Left ventricle myocardium superior (tissue), 1 donor: ENCODE data around the gene JMJD8. TPM values are rescaled to one million over a fixed set of nuclear protein-coding genes. Genes with fewer than 3 reads are reported as not detected.

ENCODE experiments used
- ATAC-seq: fragments of 200-7000 bp; cut with Tn5 transposase; one replicate; pipeline ENCODE4 v1.9.1; 2020; ENCODE audit warnings: mild to moderate bottlenecking, moderate library complexity
- DNase-seq: peaks from one replicate; pipeline ENCODE4 v3.0.0-alpha.2; 2020
- intact Hi-C: fragments of 100-400 bp; cut with micrococcal nuclease; formaldehyde crosslinking; loops from one replicate; pipeline ENCODE4 v1.11.0; 2022
- total RNA-seq: library from RNA; stranded (reverse); fragmentation: NEBNext Ultra II Directional; extraction: Animal tissue kit (Norgen Biotek cat#: 25700); gene quantifications from one replicate; pipeline ENCODE4 v1.2.1, GENCODE V29; 2021
- donor health status: DM: no; HTN: yes; CAD: no; lungs with severe emphysema.

Gene JMJD8
- total RNA-seq, 1 donor from 2014 or later = 49.0 TPM

DNA sequence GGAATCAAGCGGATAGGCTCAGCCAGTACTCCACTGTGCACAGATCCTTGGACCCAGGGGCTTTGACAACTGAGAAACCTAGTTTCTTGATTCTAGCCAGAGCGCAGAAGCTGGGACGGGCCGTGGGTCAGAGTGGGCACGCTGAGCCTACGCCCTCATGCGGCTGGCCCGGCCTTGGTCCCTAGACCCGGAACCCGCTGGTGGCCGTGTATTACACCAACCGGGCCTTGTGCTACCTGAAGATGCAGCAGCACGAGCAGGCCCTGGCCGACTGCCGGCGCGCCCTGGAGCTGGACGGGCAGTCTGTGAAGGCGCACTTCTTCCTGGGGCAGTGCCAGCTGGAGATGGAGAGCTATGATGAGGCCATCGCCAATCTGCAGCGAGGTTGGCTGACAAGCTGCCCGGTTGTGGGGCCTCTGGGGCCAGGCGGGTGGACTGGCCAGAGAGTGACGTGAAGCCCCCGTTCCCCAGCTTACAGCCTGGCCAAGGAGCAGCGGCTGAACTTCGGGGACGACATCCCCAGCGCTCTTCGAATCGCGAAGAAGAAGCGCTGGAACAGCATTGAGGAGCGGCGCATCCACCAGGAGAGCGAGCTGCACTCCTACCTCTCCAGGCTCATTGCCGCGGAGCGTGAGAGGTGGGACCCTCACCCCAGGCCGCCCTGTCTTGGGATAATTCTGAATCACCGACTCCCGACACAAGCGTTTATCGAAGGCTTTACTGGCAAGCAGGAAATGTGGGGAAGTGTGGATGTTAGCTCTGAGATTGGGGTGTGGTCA lies 3.0 kb downstream of the JMJD8 start:
- DNase-seq (peak; percentile 67), ATAC-seq (no peak)
- intact Hi-C loops = no loop called here

DNA sequence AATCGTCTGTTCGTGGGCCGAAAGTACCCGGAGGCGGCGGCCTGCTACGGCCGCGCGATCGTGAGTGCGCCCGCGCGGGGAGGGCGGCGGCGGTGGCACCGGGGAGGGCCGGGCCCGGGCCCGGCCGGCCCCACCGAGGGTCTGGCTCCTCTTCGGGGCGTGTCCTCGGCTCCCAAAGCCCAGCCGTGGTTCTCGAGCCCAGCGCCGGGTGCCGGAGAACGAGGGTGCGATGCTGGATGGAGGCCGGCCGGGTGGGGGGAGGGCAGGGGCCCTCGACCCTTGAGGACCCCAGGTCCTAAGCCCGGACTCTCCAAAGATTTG lies 3.5 kb downstream of the JMJD8 start:
- ATAC-seq = no peak
- intact Hi-C loops = no loop called here
- DNase-seq = no peak

DNA sequence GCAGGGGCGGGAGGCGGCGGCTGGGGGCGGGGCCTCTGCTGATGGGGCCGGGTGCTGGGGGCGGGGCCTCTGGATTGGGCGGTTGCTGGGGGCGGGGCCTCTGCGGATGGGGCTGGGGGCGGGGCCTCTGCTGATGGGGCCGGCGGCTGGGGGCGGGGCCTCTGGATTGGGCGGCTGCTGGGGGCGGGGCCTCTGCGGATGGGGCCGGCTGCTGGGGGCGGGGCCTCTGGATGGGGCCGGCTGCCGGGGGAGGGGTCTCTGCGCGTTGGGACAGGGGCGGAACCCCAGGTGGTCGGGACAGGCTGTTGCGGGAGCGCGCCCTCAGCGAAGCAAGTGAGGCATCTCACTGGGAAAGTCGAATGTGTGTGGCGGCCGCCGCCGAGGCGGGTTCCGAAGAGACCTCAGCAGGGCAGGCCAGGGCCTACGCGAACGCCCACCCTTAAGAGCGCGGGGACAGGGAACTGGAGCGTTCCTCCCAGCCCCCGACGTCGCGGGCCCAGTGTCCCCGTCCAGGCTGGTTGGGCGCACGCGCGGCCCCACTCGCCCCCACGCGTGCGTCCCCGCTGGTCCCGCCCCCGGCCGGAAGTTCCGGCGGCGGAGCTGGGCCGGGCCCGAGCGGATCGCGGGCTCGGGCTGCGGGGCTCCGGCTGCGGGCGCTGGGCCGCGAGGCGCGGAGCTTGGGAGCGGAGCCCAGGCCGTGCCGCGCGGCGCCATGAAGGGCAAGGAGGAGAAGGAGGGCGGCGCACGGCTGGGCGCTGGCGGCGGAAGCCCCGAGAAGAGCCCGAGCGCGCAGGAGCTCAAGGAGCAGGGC lies 4.1 kb downstream of the JMJD8 start, which contains the start of gene STUB1:
Gene STUB1 (plus strand): TSS at position 597 of the 811 bp plus-strand sequence. CDS start 116 bp downstream, at position 713.
- intact Hi-C loops = no loop called here

DNA sequence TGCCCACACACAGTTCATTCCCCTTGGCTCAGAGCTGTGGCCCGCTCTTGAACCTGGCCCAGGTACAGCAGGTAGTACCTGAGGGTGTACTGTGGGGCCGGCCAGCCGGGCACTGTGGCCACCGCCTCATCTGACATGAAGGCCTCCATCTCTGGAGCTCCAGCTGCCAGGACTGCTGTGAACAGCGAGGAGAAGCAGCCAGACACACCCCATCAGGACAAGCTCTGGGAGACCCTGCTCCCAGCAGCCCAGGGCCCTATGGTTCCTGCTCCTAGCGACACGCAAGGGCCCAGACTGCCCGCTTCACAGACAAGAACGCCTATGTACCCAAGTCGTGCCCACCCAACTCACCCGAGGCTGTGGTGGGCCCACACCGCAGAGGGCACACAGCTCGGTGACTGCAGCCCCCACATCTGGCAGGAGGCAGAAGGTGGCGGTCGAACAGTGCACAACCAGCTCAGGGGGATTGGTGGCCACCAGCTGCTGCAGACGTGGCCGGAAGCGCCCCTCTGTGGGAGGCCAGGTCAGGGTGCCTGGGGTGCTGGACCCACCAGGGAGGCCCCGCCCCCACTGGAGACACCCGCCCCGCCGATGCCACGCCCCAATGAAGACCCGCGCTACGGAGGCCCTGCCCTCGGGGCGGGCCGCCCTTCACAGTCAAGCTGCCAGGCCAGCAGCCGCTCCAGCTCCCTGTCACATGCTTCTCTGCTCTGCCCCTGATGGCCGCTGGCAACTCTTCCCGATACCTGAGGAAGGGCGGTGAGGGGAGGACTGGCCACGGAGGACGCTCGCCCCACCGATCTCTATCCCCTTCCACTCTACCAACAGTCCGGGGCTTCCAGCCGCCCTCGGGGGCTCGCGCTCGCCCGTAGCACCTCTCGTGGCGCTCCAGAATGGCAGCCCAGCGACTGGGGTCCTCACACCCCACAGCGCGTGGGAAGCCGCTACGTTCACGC lies 5.0 kb downstream of the JMJD8 start:
- peak; percentile 86 for DNase-seq
- ATAC-seq = peak; percentile 50
- intact Hi-C loops = no loop called here

More for the DNA sequence above, 4.1 kb downstream of the JMJD8 start, which contains the start of gene STUB1:
- ATAC-seq = peak; percentile 73
- DNase-seq = peak; percentile 93

DNA sequence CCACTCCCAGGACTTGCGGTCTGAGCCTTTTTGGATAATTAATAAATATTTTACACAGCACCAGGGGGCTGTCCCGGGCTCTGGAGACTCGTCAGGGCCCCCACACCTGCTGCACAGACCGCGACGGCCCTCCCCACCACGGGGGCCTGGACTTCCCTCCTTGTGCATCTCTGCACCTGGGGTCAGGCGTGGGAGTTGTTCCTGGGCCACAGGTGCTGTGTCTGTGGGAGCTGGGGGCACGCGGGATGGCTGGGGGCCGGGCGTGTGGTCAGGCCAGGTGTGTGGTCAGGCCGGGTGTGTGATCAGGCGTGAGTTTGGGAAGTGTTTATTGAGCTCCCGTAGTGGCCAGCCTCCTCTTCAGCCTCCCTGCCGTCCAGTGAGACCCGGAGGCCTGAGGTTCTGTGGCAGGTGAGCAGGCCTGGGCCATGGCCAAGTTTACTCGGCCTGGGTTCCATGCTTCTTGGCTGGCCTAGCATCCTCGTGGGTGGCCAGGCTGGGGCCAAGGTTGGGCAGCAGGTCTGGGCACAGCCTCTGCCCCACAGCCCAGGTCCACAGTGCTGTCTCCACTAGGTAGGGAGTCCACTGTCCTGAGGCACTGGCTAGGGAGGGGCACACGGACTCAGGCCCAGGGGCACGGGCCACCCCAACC lies 5.8 kb downstream of the JMJD8 start:
- ATAC-seq (no peak), DNase-seq (no peak)
- intact Hi-C loops = no loop called here

DNA sequence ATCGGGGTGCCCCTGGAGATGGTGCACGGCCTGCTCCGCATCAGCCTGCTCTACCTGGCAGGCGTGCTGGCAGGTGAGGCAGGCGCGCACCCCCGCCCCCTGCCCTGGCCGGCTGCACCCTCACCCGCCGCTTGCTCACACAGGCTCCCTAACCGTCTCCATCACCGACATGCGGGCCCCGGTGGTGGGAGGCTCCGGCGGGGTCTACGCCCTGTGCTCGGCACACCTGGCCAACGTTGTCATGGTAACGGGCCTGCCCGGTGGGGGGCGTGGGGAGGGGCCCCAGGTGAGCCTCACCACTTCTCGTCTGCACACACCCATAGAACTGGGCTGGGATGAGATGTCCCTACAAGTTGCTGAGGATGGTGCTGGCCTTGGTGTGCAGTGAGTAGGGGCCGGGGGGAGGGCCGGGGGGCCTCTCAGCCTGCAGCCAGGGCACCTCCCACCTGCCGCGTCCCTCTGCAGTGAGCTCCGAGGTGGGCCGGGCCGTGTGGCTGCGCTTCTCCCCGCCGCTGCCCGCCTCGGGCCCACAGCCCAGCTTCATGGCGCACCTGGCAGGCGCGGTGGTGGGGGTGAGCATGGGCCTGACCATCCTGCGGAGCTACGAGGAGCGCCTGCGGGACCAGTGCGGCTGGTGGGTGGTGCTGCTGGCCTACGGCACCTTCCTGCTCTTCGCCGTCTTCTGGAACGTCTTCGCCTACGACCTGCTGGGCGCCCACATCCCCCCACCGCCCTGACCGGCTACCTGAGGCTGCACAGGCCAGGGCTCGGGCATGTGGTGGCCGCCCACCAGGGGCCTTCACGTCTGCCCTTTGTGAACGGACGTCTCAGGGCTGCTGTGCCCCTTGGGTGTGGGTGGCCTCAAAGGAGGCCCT lies 6.6 kb downstream of the JMJD8 start:
- no peak for DNase-seq
- intact Hi-C loops = no loop called here
- ATAC-seq = no peak

DNA sequence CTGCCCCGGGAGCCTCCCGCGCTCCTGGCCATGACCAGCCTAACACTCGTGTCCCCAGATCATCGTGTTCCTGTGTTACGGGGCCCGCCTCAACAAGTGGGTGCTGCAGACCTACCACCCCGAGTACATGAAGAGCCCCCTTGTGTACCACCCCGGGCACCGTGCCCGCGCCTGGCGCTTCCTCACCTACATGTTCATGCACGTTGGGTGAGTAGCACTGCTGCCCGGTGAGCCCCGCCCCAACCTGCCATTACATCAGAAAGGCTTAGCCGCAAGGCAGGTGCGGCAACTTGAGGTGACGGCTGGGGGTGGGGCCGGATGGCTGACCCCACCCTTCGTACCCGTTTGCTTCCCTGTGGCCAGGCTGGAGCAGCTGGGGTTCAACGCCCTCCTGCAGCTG lies 7.2 kb downstream of the JMJD8 start:
- intact Hi-C loops = no loop called here
- no peak for DNase-seq
- no peak for ATAC-seq

DNA sequence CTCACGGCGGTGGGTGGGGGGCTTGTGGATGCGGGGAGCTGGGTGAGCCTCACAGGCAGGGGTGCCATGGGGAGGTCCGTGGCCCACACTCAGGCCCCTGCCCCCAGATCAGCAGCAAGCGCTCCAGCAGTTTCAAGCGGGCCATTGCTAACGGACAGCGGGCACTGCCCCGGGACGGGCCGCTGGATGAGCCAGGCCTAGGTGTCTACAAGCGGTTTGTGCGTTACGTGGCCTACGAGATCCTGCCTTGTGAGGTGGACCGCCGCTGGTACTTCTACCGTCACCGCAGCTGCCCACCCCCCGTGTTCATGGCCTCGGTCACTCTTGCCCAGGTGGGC lies 7.6 kb downstream of the JMJD8 start:
- DNase-seq (no peak), ATAC-seq (no peak)
- intact Hi-C loops = no loop called here

DNA sequence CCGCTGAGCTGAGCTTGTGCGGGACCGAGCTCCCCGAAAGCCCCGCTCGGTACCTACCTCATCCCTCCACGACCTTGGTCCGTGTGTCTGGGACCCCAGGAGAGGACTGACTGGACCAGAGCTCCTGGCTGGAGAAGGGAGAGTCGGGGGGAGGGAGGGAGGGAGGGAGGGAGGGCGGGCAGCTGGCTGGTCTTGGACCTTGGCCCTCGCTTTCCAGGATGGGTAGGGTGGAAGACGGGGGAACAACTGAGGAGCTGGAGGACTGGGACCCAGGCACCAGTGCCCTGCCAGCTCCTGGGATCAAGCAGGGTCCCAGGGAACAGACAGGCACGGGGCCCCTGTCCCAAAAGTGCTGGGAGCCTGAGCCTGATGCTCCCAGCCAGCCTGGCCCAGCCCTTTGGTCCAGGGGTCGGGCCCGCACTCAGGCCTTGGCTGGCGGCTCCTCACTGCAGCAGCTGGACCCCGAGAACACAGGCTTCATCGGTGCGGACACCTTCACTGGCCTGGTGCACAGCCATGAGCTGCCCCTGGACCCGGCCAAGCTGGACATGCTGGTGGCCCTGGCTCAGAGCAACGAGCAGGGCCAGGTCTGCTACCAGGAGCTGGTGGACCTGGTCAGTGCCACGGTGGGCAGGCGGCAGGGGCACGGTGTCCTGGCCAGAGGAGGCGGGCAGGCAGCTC lies 8.1 kb downstream of the JMJD8 start:
- no peak for ATAC-seq
- no peak for DNase-seq
- intact Hi-C loops = no loop called here

DNA sequence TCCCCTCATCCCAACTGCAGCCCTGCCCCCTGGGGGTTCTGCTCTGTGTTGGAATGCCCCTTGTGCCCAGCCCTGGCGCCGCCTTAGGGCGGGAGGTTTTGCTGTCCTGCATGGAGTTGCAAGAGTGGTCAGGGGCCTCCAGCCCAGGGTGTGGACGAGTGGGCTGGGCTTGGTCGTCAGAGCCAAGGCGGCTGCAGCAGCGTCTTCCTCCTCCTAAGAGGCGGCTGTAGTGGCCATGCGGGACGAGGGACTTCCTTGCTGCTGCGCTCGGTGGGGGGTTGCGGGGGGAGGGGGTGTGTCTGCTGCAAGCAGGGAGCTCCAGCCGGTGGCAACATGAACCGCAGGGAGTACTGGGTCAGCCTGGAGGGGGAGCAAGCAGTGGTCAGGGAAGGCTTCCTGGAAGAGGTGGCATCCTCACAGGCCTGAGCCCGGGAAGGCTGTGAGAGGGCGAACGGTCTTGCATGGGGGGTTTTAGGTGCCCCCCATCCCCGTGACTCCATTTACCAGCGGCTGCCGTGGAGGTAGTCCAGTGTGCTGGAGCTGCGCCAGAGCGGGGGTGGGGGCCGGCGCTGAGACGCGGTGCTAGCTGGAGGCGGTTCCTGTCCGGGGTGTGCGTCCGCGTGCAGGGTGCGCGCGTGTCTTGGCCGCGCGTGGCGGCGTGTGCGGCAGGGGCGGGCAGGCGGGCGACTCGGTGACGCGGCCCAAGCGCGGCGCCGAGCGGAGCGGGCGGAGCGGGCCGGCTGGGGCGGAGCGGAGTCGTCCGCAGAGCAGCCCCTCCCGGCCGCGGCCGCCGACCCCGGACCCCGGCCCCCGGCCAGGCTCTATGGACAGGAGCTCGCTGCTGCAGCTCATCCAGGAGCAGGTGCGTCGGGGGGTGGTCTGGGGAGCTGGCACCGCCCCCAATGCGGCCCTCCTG lies 8.9 kb downstream of the JMJD8 start, which contains the start of gene RHBDL1:
Gene RHBDL1 (plus strand): TSS at position 704 of the 916 bp plus-strand sequence. CDS start 120 bp downstream, at position 824.
- intact Hi-C loops = no loop called here
- DNase-seq (peak; percentile 69), ATAC-seq (no peak)

DNA sequence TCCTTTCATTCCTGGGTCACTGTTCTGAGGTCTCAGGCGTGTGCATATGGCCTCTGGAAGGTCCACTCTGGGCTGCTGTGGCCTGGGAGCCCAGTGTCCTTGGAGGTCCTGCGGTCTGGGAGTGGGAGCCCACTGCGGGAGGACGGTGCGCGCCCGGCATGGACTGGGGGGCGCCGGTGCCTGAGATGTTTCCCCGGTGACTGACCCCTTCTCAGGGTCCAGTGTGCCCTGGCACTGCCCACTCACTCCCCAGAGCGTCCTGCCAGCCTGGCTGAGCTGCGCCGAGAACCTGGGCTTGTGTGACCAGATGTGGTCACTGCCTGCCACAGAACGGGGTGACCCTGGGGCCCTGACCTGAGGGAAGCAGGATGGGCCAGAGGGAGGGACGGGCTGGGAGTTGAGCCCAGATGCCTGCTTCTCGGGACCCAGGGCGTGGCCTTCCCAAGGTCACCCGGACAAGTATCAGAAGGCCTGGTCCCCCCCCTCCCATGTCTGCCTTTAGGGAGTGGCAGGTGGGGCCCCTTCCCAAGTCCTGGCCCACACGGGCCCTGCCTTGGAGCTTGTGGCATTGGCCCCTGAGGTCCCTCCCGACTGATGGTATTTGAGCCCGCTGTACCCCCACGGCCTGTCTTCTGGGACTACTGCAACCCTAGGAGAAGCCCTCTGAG lies 9.8 kb downstream of the JMJD8 start:
- DNase-seq (no peak), ATAC-seq (peak; percentile 16)
- intact Hi-C loops = no loop called here

DNA sequence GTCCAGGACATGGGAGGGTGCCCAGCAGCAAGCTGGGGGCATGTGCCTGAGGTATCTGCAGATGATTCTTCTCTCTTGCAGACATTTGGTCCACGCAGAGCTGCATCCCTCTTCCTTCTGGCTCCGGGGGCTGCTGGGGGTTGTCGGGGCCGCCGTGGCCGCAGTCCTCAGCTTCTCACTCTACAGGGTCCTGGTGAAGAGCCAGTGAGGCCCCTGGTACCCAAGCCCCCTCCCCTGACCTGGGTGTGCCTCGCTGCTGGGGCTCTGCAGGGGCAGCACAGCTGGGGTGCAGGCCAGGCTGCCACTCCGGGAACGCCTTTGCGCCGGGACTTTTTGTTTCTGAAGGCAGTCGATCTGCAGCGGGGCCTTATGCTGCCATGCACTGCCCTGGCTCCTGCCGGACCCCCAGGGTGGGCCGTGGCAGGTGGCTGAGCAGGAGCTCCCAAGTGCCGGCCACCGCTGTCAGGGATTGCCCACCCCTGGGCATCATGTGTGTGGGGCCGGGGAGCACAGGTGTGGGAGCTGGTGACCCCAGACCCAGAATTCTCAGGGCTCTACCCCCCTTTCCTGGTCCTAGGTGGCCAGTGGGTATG lies 10.6 kb downstream of the JMJD8 start:
- no peak for DNase-seq
- no peak for ATAC-seq
- intact Hi-C loops = no loop called here

DNA sequence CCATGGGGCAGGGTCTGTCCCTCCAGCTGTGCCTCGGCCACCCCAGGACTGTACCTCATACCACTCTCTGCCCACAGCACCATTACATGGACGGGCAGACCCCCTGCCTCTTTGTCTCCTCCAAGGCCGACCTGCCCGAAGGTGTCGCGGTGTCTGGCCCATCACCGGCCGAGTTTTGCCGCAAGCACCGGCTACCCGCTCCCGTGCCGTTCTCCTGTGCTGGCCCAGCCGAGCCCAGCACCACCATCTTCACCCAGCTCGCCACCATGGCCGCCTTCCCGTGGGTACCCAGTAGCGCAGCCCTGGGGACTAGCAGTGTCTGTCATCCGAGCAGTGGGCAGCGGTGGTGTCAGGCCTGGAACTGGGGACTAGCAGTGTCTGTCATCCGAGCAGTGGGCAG lies 11.3 kb downstream of the JMJD8 start:
- ATAC-seq (no peak), DNase-seq (no peak)
- intact Hi-C loops = no loop called here

DNA sequence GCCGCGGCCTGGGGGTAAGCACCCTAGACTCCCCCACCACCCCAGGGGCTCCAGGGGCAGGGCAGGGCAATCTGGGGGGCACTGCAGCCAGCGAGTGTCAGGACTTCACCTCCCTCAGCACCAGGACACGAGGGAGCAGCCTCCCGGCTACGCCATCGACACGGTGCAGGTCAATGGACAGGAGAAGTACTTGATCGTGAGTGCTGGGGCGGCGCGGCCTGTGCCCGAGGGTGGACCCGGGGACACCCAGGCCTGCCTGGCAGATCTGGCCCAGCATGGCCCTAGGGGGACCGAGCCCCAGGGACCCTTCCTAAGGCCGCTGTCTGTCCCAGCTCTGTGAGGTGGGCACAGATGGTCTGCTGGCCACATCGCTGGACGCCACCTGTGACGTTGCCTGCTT lies 11.8 kb downstream of the JMJD8 start:
- no peak for ATAC-seq
- intact Hi-C loops = no loop called here
- no peak for DNase-seq

DNA sequence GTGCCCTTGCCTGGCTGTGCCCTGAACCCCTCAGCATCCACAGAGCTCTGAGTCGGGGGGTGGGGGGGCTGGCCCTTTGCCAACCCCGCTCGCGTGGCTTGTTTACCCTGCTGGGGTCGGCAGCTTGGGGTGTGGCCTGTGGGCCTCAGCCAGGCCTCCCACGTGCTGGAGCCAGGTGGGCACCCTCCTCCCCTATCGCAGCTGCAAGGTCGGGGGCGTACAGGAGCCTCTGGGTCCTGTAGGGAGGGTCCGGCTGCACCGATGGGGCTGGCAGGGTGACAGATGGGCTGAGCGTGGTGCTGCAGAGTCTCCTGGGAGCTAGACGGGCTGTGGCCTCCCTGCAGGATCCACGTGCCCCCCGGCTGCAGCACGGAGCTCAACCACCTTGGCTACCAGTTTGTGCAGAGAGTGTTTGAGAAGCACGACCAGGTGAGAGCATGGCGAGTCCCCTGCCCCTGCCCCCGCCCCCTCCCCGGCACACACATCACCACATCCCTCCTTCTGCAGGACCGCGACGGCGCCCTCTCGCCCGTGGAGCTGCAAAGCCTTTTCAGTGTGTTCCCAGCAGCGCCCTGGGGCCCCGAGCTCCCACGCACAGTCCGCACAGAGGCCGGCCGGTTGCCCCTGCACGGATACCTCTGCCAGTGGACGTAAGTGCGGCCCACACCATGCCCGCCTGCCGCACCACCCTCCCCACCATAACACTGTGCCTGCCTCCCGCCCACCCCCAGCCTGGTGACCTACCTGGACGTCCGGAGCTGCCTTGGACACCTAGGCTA lies 12.6 kb downstream of the JMJD8 start:
- intact Hi-C loops = no loop called here
- no peak for ATAC-seq
- DNase-seq = no peak
